Rectal smooth muscle tissue (tissue), 1 donor: Measurements from ENCODE around the gene CYTH4.

Source experiments
- H3K27ac ChIP-seq: one replicate; pipeline ENCODE4 v1.7.0; 2013; ENCODE audit warnings: low read depth, low read length, inconsistent platforms
- H3K27me3 ChIP-seq: one replicate; pipeline ENCODE4 v1.7.0; 2013; ENCODE audit warnings: low read length; ENCODE audit not compliant: control insufficient read depth, insufficient read depth
- H3K36me3 ChIP-seq: one replicate; pipeline ENCODE4 v1.7.0; 2013; ENCODE audit warnings: low read length; ENCODE audit not compliant: control insufficient read depth, insufficient read depth
- H3K4me1 ChIP-seq: one replicate; pipeline ENCODE4 v1.7.0; 2013; ENCODE audit warnings: low read length; ENCODE audit not compliant: control insufficient read depth, insufficient read depth
- H3K4me3 ChIP-seq: one replicate; pipeline ENCODE4 v1.7.0; 2013; ENCODE audit warnings: low read length
- H3K9ac ChIP-seq: one replicate; pipeline ENCODE4 v1.7.0; 2013; ENCODE audit warnings: low read length

Gene CYTH4

DNA sequence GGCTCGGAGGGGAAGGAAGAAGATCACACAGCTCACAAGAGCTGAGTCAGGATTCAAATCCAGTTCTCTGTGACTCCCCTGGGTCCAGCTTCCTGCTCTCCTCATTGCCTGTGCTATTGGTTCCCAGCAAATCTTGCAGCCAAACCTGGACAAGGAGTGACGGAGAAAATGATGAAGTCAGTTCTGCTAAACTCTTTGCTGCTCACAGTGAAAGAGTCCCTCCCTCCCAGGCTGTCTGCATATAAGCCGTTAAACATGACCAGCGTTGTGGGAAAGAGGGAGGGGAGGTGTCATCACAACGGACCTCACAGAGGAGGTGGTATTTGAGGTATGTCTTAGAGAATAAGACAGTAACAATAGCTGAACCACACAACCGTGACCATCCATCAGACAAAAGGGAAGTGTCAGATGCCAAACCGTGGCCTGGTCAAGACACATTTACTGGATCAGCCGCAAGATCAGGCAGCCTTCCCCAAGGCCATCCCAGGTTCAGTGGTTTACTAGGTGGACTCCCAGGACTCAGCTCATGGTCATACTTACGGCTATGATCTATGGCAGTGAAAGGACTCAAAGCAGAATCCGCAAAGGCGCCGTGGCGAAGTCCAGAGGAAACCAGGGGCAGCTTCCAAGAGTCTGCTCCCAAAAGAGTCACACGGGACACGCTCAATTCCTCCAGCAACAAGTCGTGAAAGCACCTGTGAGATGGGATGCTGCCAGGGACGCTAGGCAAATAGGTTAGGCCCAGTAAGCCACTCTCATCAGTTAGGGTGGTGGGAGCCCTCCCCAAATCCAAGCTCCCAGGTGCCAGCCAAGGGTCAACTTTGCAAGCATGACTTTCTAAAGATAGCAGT lies 2.8 kb upstream of the CYTH4 start:
- Histone ChIP-seq H3K27ac (no peak overlapping the region), H3K4me1 (no peaks in the 10 kb centered on the region), H3K9ac (no peak overlapping the region), H3K27me3 (no peaks in the 10 kb centered on the region), H3K4me3 (no peak overlapping the region), H3K36me3 (no peaks in the 10 kb centered on the region)

- Histone ChIP-seq H3K9ac (no peak overlapping the region), H3K27me3 (no peaks in the 10 kb centered on the region), H3K4me1 (no peaks in the 10 kb centered on the region), H3K27ac (no peak overlapping the region), H3K4me3 (no peak overlapping the region), H3K36me3 (no peaks in the 10 kb centered on the region)
Measured at GRCh38 chr22:37280718-37281117, 1.6 kb upstream of the CYTH4 start.

GRCh38 chr22:37281195-37281594 lies 1.1 kb upstream of the CYTH4 start:
- Histone ChIP-seq H3K4me1 (no peaks in the 10 kb centered on the region), H3K27me3 (no peaks in the 10 kb centered on the region), H3K27ac (no peak overlapping the region), H3K4me3 (no peak overlapping the region), H3K36me3 (no peaks in the 10 kb centered on the region), H3K9ac (no peak overlapping the region)

DNA sequence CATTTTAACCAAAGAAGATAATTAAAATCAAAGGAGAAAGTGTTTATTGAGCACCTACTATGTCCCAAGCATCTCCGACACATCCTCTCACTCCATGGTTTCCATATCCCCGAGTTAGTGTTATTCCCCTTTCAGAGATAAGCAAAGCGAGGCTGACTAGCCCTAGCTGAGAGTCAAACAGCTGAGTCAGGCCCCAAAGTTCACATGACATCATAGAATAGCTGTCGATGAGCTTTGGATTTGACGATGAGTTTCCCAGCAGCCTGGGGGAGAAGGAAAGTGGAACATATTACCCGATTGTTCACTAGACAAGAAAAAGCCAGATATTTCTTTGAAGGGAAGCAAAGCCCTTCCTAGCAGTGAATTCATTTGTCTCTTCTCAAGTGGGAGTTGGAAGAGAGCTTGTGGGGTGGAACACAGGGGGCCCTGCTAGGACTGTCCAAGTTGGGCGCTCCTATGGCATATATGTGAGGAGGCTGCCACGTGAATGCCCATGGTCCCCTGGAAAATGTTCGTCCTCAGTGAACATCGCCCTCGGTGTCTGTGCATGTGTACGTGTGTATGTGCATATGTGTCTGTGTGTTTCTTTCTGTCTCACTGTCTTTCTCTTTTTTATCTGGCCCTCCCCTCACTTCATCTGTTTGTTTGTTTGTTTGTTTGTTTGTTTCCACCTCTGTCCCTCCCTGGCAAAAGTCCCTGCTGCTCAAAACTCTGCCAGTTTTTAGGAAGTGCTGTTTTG lies 493 bp upstream of the CYTH4 start:
- Histone ChIP-seq H3K27ac (no peak overlapping the region), H3K4me3 (no peak overlapping the region), H3K36me3 (no peaks in the 10 kb centered on the region), H3K9ac (no peak overlapping the region), H3K27me3 (no peaks in the 10 kb centered on the region), H3K4me1 (no peaks in the 10 kb centered on the region)

DNA sequence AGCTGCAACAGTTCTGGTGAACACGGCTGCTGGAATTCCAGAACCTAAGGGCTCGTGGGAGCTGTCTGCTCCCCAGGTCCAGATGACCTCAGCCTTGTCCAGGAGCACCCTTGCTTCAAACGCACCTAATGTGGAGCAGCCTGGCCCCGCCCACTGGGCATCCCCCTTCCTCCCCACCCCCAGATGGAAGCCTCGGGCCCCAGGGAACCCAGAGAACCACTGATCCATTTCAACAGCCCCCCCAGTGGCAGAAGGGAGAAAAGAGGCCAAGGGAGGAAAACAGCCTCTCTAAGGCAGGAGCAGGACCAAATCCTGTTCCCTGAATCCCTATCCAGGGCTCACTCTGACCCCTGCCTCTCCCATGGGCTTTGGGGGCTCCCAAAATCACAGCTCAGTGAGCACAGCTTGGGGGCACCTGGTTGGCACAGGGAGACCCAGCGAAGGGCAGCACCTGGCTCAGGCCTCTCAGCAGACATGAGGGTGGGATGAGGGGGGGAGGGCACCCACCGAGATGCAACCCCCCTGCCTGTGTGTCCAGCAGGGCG lies 1.2 kb downstream of the CYTH4 start:
- Histone ChIP-seq H3K27ac (no peak overlapping the region), H3K27me3 (no peaks in the 10 kb centered on the region), H3K4me1 (no peaks in the 10 kb centered on the region), H3K36me3 (no peaks in the 10 kb centered on the region), H3K4me3 (peak overlapping the region; percentile 72), H3K9ac (peak overlapping the region; percentile 34)

DNA sequence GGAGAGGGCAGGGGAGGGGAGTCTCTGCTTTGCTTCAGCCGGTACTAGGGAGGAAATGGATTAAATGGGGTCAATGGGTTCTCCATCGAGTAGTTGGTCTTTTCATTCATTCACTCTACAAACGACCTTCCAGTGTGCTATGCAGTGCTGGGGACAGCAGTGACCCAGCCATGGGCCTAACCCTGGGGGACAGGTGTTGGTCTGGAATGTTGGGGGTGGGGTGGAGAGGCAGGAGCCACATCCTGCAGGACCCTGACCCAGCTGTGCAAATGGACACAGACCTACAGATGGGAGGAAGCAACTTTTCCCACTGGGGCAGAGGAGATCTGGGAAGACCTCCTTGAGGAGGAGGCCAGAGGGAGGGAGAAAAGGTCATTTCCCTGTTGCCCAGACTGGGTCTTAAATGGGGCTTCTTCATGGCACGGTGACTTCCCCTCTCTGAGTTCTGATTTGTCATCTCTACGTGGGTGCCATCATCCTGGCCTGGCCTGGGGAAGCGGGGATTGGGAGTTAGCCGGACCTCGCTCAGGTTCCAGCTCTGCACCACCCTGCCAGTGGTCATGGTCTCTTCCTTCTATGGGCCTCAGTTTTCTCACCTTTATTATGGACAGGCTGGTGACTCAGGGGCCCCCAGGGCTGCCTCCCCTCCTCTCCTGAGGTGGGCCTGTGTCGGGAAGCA lies 2.0 kb downstream of the CYTH4 start:
- Histone ChIP-seq H3K36me3 (no peaks in the 10 kb centered on the region), H3K27me3 (no peaks in the 10 kb centered on the region), H3K27ac (no peak overlapping the region), H3K4me3 (peak overlapping the region; percentile 42), H3K9ac (peak overlapping the region; percentile 34), H3K4me1 (no peaks in the 10 kb centered on the region)

DNA sequence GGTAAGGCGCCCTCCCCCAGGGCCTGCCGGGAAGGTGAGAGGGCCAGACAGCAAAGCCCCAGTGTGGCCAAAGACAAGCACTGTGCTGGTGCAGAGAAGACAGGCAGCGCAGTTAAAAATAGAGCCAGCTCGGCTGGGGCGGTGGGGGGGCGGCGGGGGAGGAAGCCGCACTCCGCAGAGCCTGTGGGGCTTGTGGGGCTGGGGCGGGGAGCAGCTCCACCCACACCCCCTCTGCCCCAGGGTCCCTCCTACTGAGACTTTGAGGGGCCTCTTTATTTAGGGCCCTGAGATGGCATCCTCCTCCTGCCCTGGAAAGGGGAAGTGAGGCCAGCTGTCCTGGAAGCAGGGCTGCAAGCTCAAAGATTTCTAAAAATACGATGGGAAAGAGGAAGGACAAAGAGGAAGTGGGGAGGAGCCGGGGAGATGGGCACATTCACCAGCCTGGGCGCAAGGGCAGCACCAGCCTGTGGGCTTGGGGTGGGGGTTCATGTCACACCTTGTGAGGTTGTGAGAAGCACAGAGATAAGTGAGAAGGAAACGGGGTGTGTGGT lies 2.6 kb downstream of the CYTH4 start:
- Histone ChIP-seq H3K27me3 (peaks cover 1% of the 10 kb centered on the region), H3K4me3 (peak overlapping the region; percentile 42)

GRCh38 chr22:37285937-37286336 lies 3.6 kb downstream of the CYTH4 start:
- Histone ChIP-seq H3K4me3 (no peak overlapping the region), H3K27ac (no peak overlapping the region), H3K4me1 (no peaks in the 10 kb centered on the region), H3K9ac (no peak overlapping the region), H3K27me3 (peaks cover 3% of the 10 kb centered on the region), H3K36me3 (no peaks in the 10 kb centered on the region)

More for the DNA sequence above, 2.6 kb downstream of the CYTH4 start:
- Histone ChIP-seq H3K27ac (no peak overlapping the region), H3K4me1 (no peaks in the 10 kb centered on the region), H3K36me3 (no peaks in the 10 kb centered on the region), H3K9ac (no peak overlapping the region)

DNA sequence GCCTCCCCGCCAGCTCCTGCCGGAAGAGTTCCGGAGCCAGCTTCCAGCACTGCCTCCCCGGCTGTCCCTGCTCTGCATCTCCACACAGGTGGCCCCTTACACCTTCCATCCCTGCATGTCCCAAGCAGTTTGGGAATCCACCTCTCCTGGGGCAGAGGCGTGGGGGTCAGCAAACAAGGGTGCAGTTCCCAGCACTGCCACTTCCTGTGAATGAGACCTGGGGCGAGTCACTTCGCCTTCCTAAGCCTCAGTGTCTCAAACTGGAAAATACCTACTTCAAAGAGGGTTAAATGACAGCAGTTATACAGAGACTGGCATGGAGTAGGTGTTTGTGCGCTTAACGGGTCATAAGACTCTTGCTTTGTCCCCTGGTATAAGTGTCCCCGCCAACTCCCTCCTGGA lies 5.2 kb downstream of the CYTH4 start:
- Histone ChIP-seq H3K27me3 (peaks cover 4% of the 10 kb centered on the region), H3K27ac (no peak overlapping the region), H3K9ac (no peak overlapping the region), H3K4me1 (no peaks in the 10 kb centered on the region), H3K36me3 (no peaks in the 10 kb centered on the region), H3K4me3 (no peak overlapping the region)

- Histone ChIP-seq H3K27ac (no peak overlapping the region), H3K9ac (no peak overlapping the region), H3K4me3 (no peak overlapping the region), H3K36me3 (no peaks in the 10 kb centered on the region), H3K27me3 (peaks cover 5% of the 10 kb centered on the region), H3K4me1 (no peaks in the 10 kb centered on the region)
Measured at GRCh38 chr22:37288521-37288920, 6.2 kb downstream of the CYTH4 start.

DNA sequence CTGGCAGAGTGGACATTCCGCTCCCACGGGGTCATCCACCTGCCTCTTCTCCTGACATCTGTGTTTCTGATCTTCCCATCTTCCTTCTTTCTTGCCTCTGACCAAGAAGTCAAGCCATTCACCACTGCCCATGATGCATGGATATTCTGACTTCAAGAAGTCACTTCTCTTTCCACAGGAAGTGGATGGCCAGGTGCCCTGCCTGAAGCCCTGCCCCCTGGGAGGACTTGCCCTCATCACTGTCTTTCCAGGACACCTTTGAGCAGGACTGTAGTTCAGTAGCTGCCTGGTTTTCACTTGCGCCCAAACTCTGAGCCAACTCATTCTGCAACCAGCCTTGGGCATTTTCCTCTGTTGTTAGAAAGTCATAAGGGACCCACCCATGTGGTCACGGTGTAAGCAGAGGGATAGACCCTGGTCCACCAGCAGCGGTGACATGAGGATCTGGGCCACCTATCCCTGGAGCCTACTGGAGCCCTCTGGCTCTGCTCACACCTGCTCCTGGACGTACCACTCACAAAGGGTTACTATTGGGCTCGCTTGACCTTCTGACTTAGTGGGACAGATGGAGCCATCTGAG lies 6.9 kb downstream of the CYTH4 start:
- H3K9ac ChIP-seq, result no peak overlapping the region
- H3K36me3 ChIP-seq, result no peaks in the 10 kb centered on the region
- no peaks in the 10 kb centered on the region for H3K4me1 ChIP-seq
- H3K27me3 ChIP-seq, result peaks cover 5% of the 10 kb centered on the region
- no peak overlapping the region for H3K4me3 ChIP-seq
- H3K27ac ChIP-seq, result no peak overlapping the region

DNA sequence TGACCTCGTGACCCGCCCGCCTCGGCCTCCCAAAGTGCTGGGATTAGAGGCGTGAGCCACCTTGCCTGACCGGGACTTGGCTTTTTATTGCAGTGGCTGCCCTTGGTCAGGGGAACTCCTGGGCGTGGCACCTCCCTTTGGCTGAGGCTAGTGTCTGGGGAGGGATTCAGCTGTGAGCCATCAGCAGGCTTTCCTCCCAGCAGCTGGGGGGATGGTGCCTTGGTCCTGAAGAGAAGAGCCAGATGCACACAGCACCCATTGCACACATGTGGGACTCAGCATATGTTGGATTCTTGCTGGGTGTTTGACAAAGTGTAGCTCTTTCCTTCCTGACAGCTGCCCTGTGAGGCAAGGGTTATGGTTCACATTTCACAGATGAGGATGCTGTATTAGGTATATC lies 8.4 kb downstream of the CYTH4 start:
- H3K4me1 ChIP-seq, result no peaks in the 10 kb centered on the region
- H3K36me3 ChIP-seq, result no peaks in the 10 kb centered on the region
- H3K4me3 ChIP-seq, result no peak overlapping the region
- no peak overlapping the region for H3K9ac ChIP-seq
- H3K27me3 ChIP-seq, result peaks cover 5% of the 10 kb centered on the region
- no peak overlapping the region for H3K27ac ChIP-seq
